Measurements from ENCODE around the gene PAX5.

The PAX5 gene

GRCh38 chr9:36861528-36862205 lies 172.4 kb downstream of the PAX5 start:
- no peak for DNase-seq (ENCODE audit: low read depth, low spot score)

- DNase-seq (ENCODE audit: low read depth, low spot score) = no peak
These were observed 175.2 kb downstream of the PAX5 start for GRCh38 chr9:36858805-36859375.

- no peak for DNase-seq (ENCODE audit: low read depth, low spot score)
These were observed 178.4 kb downstream of the PAX5 start for GRCh38 chr9:36855448-36856315.

- DNase-seq (ENCODE audit: low read depth, low spot score) = no peak
These were observed 179.3 kb downstream of the PAX5 start for GRCh38 chr9:36854751-36855150.

- DNase-seq (ENCODE audit: low read depth, low spot score) = no peak
These were observed 180.0 kb downstream of the PAX5 start for GRCh38 chr9:36854034-36854433.

- DNase-seq (ENCODE audit: low read depth, low spot score) = no peak
These were observed 180.8 kb downstream of the PAX5 start for GRCh38 chr9:36853233-36853632.

GRCh38 chr9:36849943-36850342 lies 184.1 kb downstream of the PAX5 start:
- DNase-seq (ENCODE audit: low read depth, low spot score) = no peak

- no peak for DNase-seq (ENCODE audit: low read depth, low spot score)
These were observed 185.1 kb downstream of the PAX5 start for GRCh38 chr9:36848946-36849345.

GRCh38 chr9:36847781-36848673 lies 186.0 kb downstream of the PAX5 start:
- no peak for DNase-seq (ENCODE audit: low read depth, low spot score)

GRCh38 chr9:36846621-36847020 lies 187.4 kb downstream of the PAX5 start:
- DNase-seq (ENCODE audit: low read depth, low spot score) = no peak

- no peak for DNase-seq (ENCODE audit: low read depth, low spot score)
These were observed 188.2 kb downstream of the PAX5 start for GRCh38 chr9:36845844-36846243.

GRCh38 chr9:36844961-36845360 lies 189.1 kb downstream of the PAX5 start:
- DNase-seq (ENCODE audit: low read depth, low spot score) = no peak

GRCh38 chr9:36843964-36844363 lies 190.1 kb downstream of the PAX5 start:
- DNase-seq (ENCODE audit: low read depth, low spot score) = no peak

GRCh38 chr9:36842560-36843530 lies 191.2 kb downstream of the PAX5 start:
- no peak for DNase-seq (ENCODE audit: low read depth, low spot score)

GRCh38 chr9:36840898-36841536 lies 193.1 kb downstream of the PAX5 start:
- DNase-seq (ENCODE audit: low read depth, low spot score) = no peak

- no peak for DNase-seq (ENCODE audit: low read depth, low spot score)
These were observed 194.8 kb downstream of the PAX5 start for GRCh38 chr9:36839131-36839885.

- no peak for DNase-seq (ENCODE audit: low read depth, low spot score)
These were observed 196.3 kb downstream of the PAX5 start for GRCh38 chr9:36837431-36838405.

GRCh38 chr9:36836486-36836885 lies 197.6 kb downstream of the PAX5 start:
- DNase-seq (ENCODE audit: low read depth, low spot score) = no peak
